ENCODE data around the gene RAB11B. TPM values are rescaled to one million over a fixed set of nuclear protein-coding genes. Genes with fewer than 3 reads are reported as not detected.
"Not testable (repeated sequence)": the region's sequence is repeated elsewhere in the genome, so short reads cannot be mapped to it uniquely, and the experiment has no call there.

Gene RAB11B
- total RNA-seq, 1 experiment from 2014 or later, result 140 TPM

GRCh38 chr19:8373867-8374813, 16.0 kb upstream of the RAB11B start:
- RAD21 ChIA-PET (ENCODE audit: low non-redundant PET in 1 of 2, low total read pairs in 2 of 2, uncharacterized antibody in 2 of 2, unreplicated experiment in 2 of 2), result no interaction called here
- H3K36me3 ChIP-seq (ENCODE audit: control insufficient read depth in 1 of 2, insufficient read depth in 2 of 2, low read length in 2 of 2), result no peaks in the 10 kb centered on the region; a peak in 1 of 4 replicates
- DNase-seq (ENCODE audit: low read depth, low spot score) (no peak), ATAC-seq (peak; percentile 52; the same call in 1 of the 2 replicates)
- POLR2A ChIA-PET, result no interaction called here
- CTCF ChIA-PET, result interaction anchor here (1.0 kb wide), 1 partner anchor 20 kb away, joined by 3 read pairs; no protein-coding TSS in a partner anchor
- no peaks in the 10 kb centered on the region for H3K9me2 ChIP-seq (ENCODE audit: insufficient read depth)
- H3K4me1 ChIP-seq (ENCODE audit: control insufficient read depth in 1 of 2, insufficient read depth in 2 of 2, low read length in 2 of 2), result no peaks in the 10 kb centered on the region
- no peak overlapping the region for H3K4me3 ChIP-seq (replicated peaks in 1 of 2; ENCODE audit: low read depth in 1 of 2, low read length in 2 of 2)
- H3K79me2 ChIP-seq (ENCODE audit: insufficient read depth, low read length), result no peaks in the 10 kb centered on the region
- no peaks in the 10 kb centered on the region for H3K9me3 ChIP-seq (ENCODE audit: control insufficient read depth in 1 of 2, insufficient read depth in 1 of 2, low read depth in 1 of 2, low read length in 2 of 2)
- no peaks in the 10 kb centered on the region for H3K27me3 ChIP-seq (ENCODE audit: insufficient read depth, low read length)
- intact Hi-C loops (cut with micrococcal nuclease), result no loop called here
- H3K9ac ChIP-seq (ENCODE audit: low read length), result no peak overlapping the region
- H3K27ac ChIP-seq (ENCODE audit: low read depth, low read length), result no peak overlapping the region
- H4K20me1 ChIP-seq (ENCODE audit: insufficient read depth), result no peaks in the 10 kb centered on the region
- no peak overlapping the region for H3K4me2 ChIP-seq (ENCODE audit: low read length)
- TF ChIP-seq EZH2phosphoT487 (IDR thresholded peaks at IDR 0.05; ENCODE audit: borderline replicate concordance) (no peak), MAX (IDR thresholded peaks at IDR 0.05) (no peak), RAD21 (IDR thresholded peaks at IDR 0.05; ENCODE audit: low read depth) (peak; percentile 31; the same call in 1 of the 2 replicates), POLR2A (IDR thresholded peaks at IDR 0.05; ENCODE audit: borderline replicate concordance, extremely low read depth, insufficient read depth, insufficient read length) (no peak), REST (IDR thresholded peaks at IDR 0.05; ENCODE audit: low read depth) (no peak), EGR1 (IDR thresholded peaks at IDR 0.05; ENCODE audit: low read depth) (no peak)
- no peak overlapping the region for H2AFZ ChIP-seq (ENCODE audit: low read depth, low read length, poor library complexity, severe bottlenecking)
- no TSS peak for BruUV-seq (replicated peaks)

GRCh38 chr19:8375766-8376165, 14.4 kb upstream of the RAB11B start:
- H3K27me3 ChIP-seq (ENCODE audit: insufficient read depth, low read length); intact Hi-C loops (cut with micrococcal nuclease): not testable (repeated sequence)
- POLR2A ChIA-PET, result interaction anchor here (1.7 to 2.1 kb wide), 3 partner anchors 9 to 12 kb away, joined by 8 to 12 read pairs (median 8); partner anchors contain the start of gene ANGPTL4

More at GRCh38 chr19:8375766-8376165, 14.4 kb upstream of the RAB11B start:
- H3K79me2 ChIP-seq (ENCODE audit: insufficient read depth, low read length); H3K27ac ChIP-seq (ENCODE audit: low read depth, low read length); H3K9me2 ChIP-seq (ENCODE audit: insufficient read depth); H3K36me3 ChIP-seq (ENCODE audit: control insufficient read depth in 1 of 2, insufficient read depth in 2 of 2, low read length in 2 of 2); H3K4me2 ChIP-seq (ENCODE audit: low read length); H4K20me1 ChIP-seq (ENCODE audit: insufficient read depth); H3K9ac ChIP-seq (ENCODE audit: low read length); BruUV-seq (replicated peaks); H3K4me1 ChIP-seq (ENCODE audit: control insufficient read depth in 1 of 2, insufficient read depth in 2 of 2, low read length in 2 of 2); CTCF ChIA-PET; RAD21 ChIA-PET (ENCODE audit: low non-redundant PET in 1 of 2, low total read pairs in 2 of 2, uncharacterized antibody in 2 of 2, unreplicated experiment in 2 of 2); DNase-seq (ENCODE audit: low read depth, low spot score); H3K4me3 ChIP-seq (replicated peaks in 1 of 2; ENCODE audit: low read depth in 1 of 2, low read length in 2 of 2); H3K9me3 ChIP-seq (ENCODE audit: control insufficient read depth in 1 of 2, insufficient read depth in 1 of 2, low read depth in 1 of 2, low read length in 2 of 2); H2AFZ ChIP-seq (ENCODE audit: low read depth, low read length, poor library complexity, severe bottlenecking); ATAC-seq: not testable (repeated sequence)
